GM19025 (cell line): ENCODE results near the gene ZNF609.

Experiments used
- ATAC-seq: cut with Tn5 transposase; IDR thresholded peaks from one replicate; pipeline ENCODE4 v1.9.1; 2021; ENCODE audit warnings: mild to moderate bottlenecking, low read depth, moderate library complexity; ENCODE audit not compliant: unreplicated experiment

Gene ZNF609

DNA sequence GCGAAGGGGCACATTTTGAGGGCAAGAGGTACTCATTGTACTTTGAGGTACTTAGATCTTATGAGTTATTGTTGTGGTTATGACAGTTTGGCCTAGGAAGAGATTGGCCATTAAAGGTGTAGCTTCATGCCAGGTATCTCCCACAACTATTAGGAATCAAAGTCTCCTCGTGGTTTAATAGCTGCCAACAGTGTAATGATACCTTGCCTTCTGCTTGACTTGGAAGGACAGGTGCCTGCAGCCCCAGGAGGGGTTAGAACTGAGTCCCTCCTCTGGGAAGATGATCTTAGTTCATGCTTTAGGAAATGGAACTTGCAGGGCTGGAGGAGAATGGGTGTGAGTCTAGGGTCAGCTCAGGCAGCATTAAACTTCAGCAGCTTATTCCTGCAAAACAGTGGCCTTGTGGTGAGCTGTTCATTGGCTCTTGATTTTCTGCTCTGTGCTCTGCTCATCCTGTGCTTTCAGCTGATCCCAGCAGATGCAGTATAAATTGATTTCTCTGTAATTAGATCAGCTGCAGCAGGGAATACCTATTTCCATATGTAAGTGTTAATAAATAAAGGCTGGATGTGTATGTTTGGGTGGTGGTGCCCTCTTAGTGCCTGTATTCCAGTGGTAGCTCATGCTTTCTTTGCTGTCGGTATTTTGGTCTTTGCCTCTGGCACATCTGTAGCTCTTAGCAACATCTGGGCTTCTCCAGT is 40.5 kb downstream of the ZNF609 start:
- no peak for ATAC-seq

DNA sequence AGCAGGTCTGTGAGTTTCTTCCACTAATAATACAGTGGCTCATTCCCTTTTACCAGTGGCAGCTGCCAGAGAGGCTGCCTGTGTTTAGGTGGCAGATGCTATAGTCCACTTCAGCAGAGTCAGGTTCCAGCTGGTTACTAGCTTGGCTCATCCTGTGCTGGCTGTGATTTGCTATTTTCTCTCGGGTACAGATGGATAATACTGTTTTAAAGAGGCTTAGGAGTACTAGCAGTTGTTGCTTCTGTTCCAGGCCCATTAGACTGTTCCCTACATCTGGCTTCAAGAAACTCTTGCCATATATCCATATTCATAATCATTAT is 41.0 kb downstream of the ZNF609 start:
- ATAC-seq: no peak

DNA sequence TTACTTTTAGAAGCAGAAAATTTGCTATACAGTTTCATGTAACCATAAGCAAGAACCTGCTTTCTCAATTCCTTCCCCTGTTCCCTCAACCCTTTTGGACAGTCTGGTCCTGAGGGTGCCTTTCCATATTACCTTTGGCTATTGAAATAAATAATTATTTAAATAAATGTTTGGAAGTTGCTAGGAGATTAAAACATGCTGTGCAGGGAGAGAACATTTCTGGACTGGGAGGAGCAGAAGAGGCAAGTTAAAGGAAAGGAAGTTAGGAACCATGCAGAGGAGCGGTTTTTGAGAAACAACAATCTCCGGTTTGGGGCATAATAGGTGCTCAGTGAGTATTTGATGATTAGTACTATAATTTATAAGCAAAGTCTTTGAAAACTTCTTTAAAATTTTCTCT is 41.8 kb downstream of the ZNF609 start:
- ATAC-seq: no peak

DNA sequence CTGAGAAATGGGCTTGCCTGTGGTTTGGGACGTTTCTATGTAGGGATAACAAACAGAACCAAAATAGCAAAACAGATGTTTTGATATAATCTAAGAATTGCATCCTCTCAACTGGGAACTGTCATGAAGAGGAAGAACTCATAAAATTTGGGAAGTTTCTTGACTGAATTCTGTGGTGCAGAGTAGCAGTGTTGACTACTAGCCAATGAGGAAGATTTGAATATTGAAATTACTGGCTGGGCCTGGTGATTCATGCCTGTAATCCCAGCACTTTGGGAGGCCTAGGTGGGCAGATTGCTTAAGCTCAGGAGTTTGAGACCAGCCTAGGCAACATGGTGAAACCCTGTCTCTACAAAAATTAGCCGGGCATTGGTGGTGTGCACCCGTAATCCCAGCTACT is 42.2 kb downstream of the ZNF609 start:
- ATAC-seq: no peak

DNA sequence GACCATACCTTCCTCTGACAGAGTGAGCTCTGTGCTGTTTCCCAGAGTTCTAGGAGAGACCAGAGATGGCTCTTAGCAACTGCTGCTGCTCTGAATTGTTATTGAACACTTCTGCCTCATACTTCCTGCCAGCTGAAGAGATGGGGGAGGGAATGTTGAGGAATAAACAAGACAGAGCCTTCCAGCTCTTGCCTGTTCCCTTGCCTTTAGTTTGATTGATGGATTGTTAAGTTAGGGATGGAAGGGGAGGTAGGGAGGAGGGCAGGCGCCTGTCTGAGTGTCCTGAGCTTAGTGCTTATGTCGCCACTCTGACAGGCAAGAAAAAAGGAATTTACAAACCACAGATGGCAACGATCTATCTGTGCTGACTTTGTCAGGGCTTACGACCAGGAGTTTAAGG is 42.8 kb downstream of the ZNF609 start:
- no peak for ATAC-seq

DNA sequence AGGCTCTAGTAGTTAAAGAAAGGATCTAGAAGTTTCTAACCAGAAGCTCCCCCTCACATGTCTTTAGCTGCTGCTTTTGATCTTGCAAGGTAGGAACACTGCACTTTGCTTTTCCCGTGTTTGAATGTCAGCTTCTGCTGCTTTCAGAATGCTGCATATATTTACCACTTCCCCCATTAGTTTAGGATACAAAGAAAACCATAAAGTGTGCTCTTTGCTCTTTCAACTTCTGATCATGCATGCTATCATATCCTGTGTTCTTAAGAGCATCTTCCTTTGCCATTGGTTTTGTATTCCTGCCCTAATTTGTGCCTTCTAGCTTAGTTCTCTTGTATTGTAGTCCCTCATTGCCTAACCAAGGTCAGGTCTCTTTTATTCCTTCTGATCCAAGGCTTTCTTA is 43.3 kb downstream of the ZNF609 start:
- no peak for ATAC-seq

DNA sequence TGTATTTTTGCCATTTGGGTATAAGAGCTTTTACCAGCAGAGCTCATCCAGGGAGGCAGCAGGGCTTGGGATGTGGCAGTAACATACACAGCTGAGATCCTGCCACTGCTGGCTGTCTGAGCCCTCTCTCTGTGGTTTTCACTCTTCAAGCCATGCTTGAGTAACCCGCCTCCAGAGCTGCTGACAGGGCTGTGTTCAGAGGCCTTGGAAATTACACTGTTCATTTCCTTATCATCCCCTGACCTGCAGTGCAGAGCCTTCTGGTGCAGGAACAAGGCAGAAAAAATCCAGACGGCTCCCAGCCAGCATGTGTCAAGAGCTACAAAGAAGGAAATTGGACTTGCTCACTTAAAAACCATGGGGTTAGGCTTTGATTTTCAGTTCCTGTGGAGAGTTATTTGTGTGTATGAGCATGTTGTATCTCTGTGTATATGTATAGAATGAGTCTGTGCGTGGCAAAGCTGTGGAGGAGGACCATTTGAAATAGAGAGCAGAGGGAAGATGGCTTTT is 47.0 kb downstream of the ZNF609 start:
- ATAC-seq: no peak

DNA sequence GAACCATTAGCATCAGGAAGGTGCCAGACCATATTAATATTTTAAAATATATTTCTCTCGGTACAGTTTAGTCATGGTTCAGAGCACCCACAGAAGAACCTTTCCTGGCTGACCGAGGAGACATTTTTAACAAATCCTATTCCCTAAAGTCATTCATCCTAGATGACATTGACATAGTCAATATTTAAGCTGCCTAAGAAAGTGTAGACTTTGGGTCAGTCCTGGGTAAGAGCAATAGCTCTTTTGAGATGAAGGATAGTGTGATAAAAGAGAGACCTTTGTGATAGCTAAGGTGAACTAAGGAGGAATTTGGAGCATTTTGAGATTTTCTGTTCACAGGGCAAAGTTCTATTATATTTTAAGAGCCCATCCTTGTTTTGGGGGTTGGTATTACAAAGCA is 47.5 kb downstream of the ZNF609 start:
- ATAC-seq: no peak

DNA sequence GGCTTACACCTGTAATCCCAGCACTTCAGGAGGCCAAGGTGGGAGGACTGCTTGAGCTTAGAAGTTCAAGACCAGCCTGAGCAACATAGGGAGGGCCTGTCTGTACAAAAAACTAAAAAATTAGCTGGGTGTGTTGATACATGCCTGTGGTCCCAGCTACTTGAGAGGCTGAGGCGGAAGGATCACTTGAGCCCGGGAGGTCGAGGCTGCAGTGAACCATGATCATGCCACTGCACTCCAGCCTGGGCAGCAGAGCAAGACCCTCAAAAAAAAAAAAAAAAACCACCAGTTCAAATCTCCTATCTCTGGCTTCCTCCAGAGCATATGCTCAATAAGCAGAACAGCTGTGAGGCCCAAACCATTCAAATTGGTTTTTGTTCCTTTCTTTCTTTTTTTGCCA is 53.4 kb downstream of the ZNF609 start:
- no peak for ATAC-seq

DNA sequence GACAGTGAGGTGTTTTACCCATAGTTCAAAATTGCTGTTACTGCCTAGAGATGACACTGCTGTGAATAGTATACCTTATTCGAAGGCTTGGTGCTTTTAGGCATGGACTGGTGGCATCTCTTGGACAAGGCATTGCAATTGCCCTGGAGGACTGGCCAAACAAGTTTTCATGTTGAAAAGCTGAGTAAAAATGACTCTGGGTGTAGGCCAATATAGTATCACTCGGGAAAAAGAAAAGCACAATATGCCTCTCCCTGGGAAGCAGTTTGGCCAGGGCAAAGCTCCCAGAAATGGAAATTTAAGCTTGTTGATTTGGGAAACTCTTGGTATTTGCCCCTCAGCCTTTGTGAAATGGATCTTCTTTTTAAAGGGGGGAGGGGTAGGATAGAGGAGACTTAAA is 54.8 kb downstream of the ZNF609 start:
- no peak for ATAC-seq

DNA sequence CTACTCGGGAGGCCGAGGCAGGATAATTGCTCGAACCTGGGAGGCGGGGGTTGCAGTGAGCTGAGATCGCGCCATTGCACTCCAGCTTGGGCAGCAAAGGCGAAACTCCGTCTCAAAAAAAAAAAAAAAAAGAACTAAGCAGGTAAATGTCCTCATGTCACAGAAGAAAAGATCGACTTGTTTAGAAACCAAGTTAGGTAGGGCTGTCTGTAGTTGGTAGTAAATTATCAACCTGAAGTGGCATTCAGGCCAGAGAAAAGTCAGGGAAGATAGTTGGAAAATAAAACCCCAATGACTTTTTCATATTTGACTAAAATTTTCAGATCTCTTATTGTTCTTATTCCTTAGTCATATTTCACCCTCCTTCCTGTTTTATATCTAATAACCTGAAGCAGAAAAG is 55.4 kb downstream of the ZNF609 start:
- ATAC-seq: no peak

DNA sequence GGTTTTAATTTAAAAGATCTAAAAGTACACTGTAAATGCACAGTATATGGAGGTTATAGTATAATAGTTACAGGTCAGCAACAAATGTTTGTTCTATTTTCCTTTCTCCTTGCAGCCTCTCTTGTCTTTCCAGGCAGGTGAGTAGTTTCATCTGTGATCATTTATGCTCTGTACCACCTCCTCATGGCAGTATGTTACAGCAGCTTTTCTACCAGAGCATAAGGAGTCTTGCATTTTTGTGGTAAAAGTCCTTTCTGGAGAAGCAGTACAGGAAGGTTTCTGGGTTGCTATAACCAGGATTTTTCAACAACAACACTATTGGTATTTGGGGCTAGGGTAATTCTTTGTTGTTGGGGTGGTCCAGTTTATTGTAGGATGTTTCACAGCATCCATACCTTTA is 59.5 kb downstream of the ZNF609 start:
- ATAC-seq: no peak

DNA sequence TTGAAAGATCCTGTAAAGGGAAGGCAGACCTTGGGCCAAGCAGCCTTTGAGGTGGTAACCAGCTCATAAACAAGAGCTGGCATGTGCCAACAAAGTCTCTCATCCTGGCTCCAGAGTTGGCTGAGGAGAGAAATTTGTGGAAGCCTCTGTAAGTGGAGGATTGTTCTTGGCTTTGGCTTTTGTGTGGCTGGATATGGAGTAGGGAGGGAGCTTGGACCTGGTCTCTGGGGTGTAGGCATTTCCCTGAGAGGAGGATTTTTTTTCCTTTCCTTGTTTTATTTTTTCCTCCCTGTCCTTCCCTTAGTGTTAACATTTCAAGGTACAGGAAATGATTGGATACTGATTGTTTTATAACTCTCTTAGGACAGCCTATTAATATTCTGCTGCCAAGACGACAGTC is 60.8 kb downstream of the ZNF609 start:
- no peak for ATAC-seq

DNA sequence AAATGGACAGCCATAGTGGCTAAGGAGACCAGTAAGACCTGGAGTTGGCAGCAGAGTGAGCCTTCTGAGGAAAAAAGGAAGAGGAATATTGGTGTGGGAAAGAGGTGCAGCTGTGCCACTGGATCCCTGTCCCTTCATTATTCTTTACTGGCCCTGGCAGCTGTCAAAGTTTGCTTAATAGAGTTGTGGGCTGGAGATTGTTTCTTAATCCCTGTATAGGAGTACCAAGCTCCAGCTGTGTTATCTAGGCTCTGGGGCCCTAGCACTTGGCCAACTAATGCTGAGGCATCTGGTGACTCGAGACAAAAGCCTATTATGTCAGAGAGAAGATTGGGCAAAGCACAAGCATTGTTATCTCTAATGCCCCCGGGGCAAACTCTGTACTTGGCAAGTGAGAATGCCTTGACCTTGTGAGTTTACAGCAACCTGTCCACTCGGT is 61.4 kb downstream of the ZNF609 start:
- ATAC-seq: no peak

DNA sequence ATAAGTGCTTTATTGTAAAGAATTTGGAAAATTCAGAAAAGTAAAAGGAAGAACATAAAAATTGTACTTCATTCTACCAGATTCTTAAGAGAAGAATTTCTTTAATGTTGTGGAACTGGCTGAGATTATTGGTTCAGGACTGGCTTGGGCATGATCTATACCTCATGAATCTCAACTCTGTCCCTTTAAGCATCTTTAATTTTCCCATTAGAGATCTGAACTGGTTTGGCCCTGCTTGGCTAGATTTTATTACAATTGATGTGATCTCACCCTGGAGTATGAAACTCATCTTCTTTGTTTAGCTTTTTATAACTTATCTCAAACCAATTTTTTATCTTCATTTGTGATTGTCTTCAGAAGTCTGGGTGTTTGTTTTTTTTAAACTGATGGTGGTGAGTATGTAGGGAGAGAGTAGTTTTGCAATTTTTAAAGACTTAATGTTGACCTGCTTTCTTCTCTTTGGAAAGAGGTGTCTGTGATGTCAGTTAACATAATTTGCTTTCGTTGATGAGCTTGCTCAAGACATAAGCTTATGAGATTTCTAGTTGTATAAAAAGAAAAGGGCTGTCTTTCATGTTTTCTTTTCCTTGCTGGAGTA is 61.9 kb downstream of the ZNF609 start:
- no peak for ATAC-seq

DNA sequence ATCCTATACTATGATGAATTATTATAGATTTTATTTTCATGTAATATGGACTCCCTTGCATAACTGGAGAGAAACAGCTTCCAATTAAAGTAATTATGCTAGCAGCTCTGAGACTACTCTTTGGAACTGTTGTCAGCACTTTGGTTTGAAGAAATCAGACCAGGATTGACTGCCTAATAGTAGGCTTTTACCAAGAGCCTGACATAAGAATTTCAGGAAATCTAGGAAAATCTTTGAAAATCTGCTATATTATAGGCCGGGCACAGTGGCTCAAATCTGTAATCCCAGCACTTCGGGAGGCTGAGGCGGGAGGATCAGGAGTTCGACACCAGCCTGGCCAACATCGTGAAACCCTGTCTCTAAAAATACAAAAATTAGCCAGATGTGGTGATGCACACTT is 62.9 kb downstream of the ZNF609 start:
- ATAC-seq: no peak

DNA sequence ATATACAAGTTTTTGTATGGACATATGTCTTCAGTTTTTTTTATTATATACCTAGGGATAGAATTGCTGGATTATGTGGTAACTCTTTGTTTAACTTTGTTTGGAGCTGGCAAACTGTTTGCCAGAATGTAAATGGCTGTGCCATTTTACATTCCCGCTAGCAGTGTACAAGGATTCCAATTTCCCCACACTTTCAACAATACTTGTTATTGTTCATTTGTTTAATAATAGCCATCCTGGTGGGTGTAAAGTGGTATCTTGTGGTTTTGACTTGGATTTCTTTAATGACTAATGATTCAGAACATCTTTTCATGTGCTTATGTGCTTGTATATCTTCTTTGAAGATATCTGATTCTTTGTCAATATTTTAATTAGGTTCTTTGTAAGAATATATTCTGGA is 64.4 kb downstream of the ZNF609 start:
- ATAC-seq: no peak

DNA sequence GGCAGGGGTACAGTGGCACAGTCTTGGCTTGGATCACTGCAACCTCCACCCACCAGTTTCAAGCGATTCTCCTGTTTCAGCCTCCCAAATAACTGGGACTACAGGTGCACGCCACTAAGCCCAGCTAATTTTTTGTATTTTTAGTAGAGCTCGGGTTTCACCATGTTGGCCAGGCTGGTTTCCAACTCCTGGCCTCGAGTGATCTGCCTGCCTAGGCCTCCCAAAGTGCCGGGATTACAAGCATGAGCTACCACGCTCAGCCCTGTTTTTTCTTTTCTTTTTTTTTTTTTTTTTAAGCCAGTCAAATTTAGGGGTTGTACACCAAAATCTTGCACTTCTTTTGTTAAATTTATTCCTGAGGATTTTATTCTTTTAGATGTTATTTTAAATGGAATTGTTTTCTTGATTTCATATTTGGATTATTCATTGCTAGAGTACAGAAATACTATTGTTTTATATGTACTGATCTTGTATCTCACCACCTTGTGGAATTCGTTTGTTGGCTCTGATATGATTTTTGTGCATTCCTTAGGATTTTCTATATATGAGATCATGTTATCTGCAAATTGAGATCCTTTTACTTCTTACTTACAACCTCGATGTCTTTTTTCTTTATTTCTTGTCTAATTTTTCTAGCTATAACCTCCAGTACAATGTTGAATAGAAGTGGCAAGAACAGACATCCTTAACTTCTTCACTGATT is 65.6 kb downstream of the ZNF609 start:
- no peak for ATAC-seq

DNA sequence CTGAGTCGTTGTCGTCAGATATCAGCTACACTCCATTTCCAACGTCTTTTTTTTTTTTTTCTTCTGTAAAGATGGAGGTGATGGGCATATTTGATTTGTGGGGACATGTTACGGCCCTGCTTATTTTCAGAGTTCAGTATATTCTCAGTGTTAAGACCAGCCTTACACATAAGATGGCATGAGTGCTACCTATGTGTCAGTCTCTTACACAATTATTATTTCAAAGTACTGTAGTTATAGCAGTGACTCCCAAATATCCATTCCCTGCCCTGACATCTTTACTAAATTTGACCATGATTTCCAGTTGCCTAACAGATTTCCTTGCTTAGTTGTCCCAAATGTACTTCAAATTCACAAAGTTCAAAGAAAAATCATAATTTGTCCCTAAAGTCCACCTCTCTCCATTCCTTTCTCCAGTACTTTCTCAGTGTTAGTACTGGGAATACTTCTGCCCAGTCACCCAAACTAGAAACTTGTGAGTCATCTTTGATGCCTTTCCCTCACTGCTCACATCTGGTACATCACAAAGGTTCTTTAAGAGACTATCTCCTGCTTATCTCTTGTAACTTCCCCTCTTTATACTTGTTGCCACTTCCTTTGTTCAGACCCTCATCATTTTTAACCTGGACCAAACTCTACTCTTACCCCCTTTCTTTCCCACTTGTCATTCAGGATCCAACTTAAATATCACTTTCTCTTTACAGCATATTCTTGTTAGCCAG is 67.0 kb downstream of the ZNF609 start:
- ATAC-seq: no peak

DNA sequence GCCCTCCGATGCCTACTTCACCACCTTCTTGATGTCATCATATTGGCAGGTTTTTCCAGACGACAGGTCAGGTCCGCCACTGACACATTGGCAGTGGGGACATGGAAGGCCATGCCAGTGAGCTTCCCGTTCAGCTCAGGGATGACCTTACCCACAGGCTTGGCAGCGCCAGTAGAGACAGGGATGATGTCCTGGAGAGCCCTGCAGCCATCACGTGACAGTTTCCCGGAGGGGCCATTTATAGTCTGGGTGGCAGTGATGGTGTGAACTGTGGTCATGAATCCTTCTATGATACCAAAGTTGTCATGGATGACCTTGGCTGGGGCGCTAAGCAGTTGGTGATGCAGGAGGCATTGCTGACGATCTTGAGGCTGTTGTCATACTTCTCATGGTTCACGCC is 68.5 kb downstream of the ZNF609 start:
- no peak for ATAC-seq

DNA sequence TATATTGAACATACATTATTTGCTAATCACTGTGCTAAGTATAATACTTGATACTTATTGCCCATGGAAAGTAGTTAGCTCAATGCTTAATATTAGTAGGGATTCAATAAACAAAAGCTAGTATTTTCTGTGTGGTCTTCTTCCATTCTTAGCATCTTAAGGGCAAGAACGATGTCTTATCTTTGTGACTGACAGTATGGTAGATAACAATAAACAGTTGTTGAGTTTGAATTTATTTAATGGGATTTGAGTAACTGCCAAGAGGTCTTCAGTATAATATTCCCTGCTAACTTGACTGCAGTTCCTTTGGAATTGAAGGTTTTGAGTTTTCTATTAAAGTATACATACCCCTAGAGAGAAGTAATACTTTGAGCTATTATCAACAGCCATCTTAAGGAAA is 70.1 kb downstream of the ZNF609 start:
- no peak for ATAC-seq
